Uterus (tissue), 2 donors: Measurements from ENCODE around the gene FHIT.

Experiments
- CTCF ChIP-seq, 4 experiments: fragments of 200-600 bp in 2 of 4; fragments of 450-650 bp in 2 of 4; sonication (generic) in 2 of 4; IDR thresholded peaks; one replicate each; pipeline ENCODE4 v1.5.1; 2016 to 2019; ENCODE audit warnings: antibody characterized with exemption in 4 of 4, mild to moderate bottlenecking in 2 of 4, moderate library complexity in 1 of 4
- POLR2A ChIP-seq, 2 donors: fragments of 450-650 bp; IDR thresholded peaks; one replicate each; pipeline ENCODE4 v1.6.1; 2016; ENCODE audit warnings: antibody characterized with exemption in 2 of 2, mild to moderate bottlenecking in 1 of 2, moderate library complexity in 1 of 2

- TF ChIP-seq POLR2A (IDR thresholded peaks at IDR 0.05) (no peak), CTCF (IDR thresholded peaks at IDR 0.05) (no peak)
These were observed 1365.3 kb downstream of the FHIT start for GRCh38 chr3:59885899-59886400.
